Large intestine (tissue), 3 donors: ENCODE data around the gene ZNRF3. TPM values are rescaled to one million over a fixed set of nuclear protein-coding genes. Genes with fewer than 3 reads are reported as not detected.

Source experiments
- DNase-seq, 2 donors: peaks; one replicate each; pipeline versions ENCODE4 v3.0.0 to v3.0.0-alpha.2; 2013
- H3K27ac ChIP-seq: one replicate; pipeline ENCODE4 v1.5.1; 2013; ENCODE audit warnings: low read length
- H3K27me3 ChIP-seq: 2 replicates; pipeline ENCODE4 v1.6.1; 2013; ENCODE audit warnings: low read length; ENCODE audit not compliant: control insufficient read depth, insufficient read depth
- H3K36me3 ChIP-seq: 2 replicates; pipeline ENCODE4 v1.6.1; 2013; ENCODE audit warnings: low read length; ENCODE audit not compliant: control insufficient read depth, insufficient read depth
- H3K4me1 ChIP-seq: one replicate; pipeline ENCODE4 v1.6.1; 2013; ENCODE audit warnings: low read length; ENCODE audit not compliant: control insufficient read depth, insufficient read depth
- H3K4me3 ChIP-seq: one replicate; pipeline ENCODE4 v1.5.1; 2013; ENCODE audit warnings: low read length
- H3K9me3 ChIP-seq: one replicate; pipeline ENCODE4 v1.6.1; 2013; ENCODE audit warnings: mild to moderate bottlenecking, low read depth, low read length, moderate library complexity; ENCODE audit not compliant: control insufficient read depth
- WGBS: methylation state at CpG from one replicate; pipeline ENCODE4 v1.1.5; 2013; ENCODE audit warnings: low lambda C conversion rate; ENCODE audit not compliant: insufficient coverage; 5-methylcytosine and 5-hydroxymethylcytosine counted together
- polyA plus RNA-seq: library from polyadenylated mRNA; unstranded; fragments of 120-200 nt; gene quantifications from one replicate; pipeline ENCODE4 v1.2.1, GENCODE V29; 2013

The ZNRF3 gene
- polyA plus RNA-seq, 1 donor = 8.2 TPM

DNA sequence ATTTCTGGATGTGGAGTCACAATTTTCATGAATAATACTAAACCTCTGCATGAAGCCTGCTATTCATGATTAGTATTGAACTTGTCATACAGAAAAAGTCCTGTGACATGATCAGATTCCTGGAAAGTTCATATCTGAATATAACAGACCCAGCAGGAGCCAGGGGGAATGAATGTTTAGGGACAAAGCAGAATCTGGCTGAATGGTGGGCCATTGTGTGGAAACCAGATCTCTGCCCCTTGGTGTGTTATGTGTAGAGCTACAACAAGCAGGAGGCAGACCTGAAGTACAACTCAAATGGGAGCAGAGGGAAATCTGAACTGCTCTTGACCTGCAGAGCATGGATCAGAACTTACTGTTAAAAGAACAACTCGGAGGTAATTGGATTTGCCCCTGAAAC is 219.7 kb downstream of the ZNRF3 start:
- H3K27me3 ChIP-seq = no peaks in the 10 kb centered on the region
- no CpG with 5 or more reads among the region's 1 CpG for WGBS
- no peak for DNase-seq
- peaks cover 18% of the 10 kb centered on the region for H3K36me3 ChIP-seq
- no peaks in the 10 kb centered on the region for H3K4me1 ChIP-seq
- no peak overlapping the region for H3K27ac ChIP-seq
- H3K4me3 ChIP-seq = no peak overlapping the region
- no peaks in the 10 kb centered on the region for H3K9me3 ChIP-seq

DNA sequence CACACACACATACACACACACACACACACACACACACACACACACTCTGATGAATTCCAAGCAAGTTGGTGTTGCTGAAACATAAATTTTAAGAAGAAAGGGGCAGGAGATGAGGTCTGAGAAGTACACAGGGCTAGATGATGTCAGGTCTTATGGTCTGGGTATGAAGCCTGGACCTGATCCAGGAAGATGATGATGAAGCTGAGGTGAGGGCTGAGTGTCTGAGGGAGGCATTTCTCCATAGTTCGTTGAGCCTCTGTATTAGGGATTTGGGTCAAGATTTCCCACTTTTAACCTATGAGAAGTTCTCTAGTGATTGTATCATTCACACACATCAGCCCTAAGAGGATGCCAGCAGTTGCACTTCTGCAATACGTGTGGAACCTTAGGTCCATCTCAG is 222.1 kb downstream of the ZNRF3 start:
- WGBS = 80% methylated on average over 1 of the region's 2 CpGs
- Histone ChIP-seq H3K9me3 (no peaks in the 10 kb centered on the region), H3K4me1 (peaks cover 12% of the 10 kb centered on the region), H3K27me3 (no peaks in the 10 kb centered on the region), H3K4me3 (no peak overlapping the region), H3K36me3 (peaks cover 9% of the 10 kb centered on the region), H3K27ac (no peak overlapping the region)
- DNase-seq = no peak

DNA sequence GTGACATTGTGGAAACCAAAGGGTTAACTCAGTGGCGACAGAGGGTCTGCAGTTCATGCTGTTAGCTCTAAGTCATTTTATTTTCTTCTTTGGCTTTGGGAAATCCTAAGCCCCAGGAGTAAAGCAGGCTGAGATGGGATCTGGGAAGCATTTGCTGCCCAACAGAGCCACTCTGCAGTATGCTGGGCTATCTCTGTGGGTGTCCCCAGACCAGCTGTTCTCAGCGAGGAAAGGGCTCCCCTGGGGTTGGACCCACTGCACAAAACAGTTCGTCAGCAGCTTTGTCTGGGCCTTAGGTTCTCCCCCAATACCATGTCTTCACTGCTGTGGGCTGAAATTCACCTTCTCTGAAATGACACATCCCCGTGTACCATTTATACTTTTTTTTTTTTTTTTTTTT is 223.5 kb downstream of the ZNRF3 start:
- WGBS = no CpG with 5 or more reads among the region's 4 CpGs
- DNase-seq = no peak
- H3K4me3 ChIP-seq = no peak overlapping the region

More for the DNA sequence above, 223.5 kb downstream of the ZNRF3 start:
- Histone ChIP-seq H3K27ac (no peak overlapping the region), H3K27me3 (no peaks in the 10 kb centered on the region), H3K9me3 (no peaks in the 10 kb centered on the region), H3K36me3 (peaks cover 12% of the 10 kb centered on the region), H3K4me1 (peaks cover 12% of the 10 kb centered on the region)

Other genes starting within 250 kb of the ZNRF3 start
- 25.5 TPM for gene TTC28, start 203.7 kb upstream of the ZNRF3 start, polyA plus RNA-seq
- gene CHEK2, start 141.8 kb upstream of the ZNRF3 start, polyA plus RNA-seq = 21.4 TPM
- gene HSCB, start 141.5 kb upstream of the ZNRF3 start, polyA plus RNA-seq = 21.7 TPM
- 29.2 TPM for gene CCDC117, start 110.9 kb upstream of the ZNRF3 start, polyA plus RNA-seq
- gene XBP1, start 83.0 kb upstream of the ZNRF3 start, polyA plus RNA-seq = 235 TPM
- 1.5 TPM for gene C22orf31, start 178.3 kb downstream of the ZNRF3 start, polyA plus RNA-seq
- gene KREMEN1, start 189.5 kb downstream of the ZNRF3 start, polyA plus RNA-seq = 26.3 TPM